Left cardiac atrium (tissue), 4 donors: ENCODE measurements around the gene SLCO3A1. TPM values are rescaled to one million over a fixed set of nuclear protein-coding genes. Genes with fewer than 3 reads are reported as not detected.
A peak's percentile ranks its signal among the peaks of the same experiment; 100 is the strongest.

Experiments used
- ATAC-seq, 2 donors: fragments of 200-7000 bp; cut with Tn5 transposase; one replicate each; pipeline ENCODE4 v1.9.1; 2020; ENCODE audit warnings: mild to moderate bottlenecking in 2 of 2, moderate library complexity in 2 of 2
- DNase-seq: peaks from one replicate; pipeline ENCODE4 v3.0.0-alpha.2; 2020
- intact Hi-C, 2 donors: fragments of 100-400 bp; cut with DNase I; formaldehyde crosslinking; loops; one replicate each; pipeline versions ENCODE4 v1.14.1 to v1.15.1; 2022 to 2023
- total RNA-seq, 2 donors: library from RNA; stranded (reverse); fragmentation: NEBNext Ultra II Directional; extraction: Animal tissue kit (Norgen Biotek cat#: 25700); gene quantifications; one replicate each; pipeline ENCODE4 v1.2.1, GENCODE V29; 2021
- donor health status: DM: no; HTN: yes; CAD: no.
- donor health status: DM: no; HTN: yes; CAD: no; lungs with severe emphysema.
- donor health status: DM: yes; HTN: yes; CAD: no.
- donor health status: Dilated cardiomyopathy.

Gene SLCO3A1
- total RNA-seq, 2 donors from 2014 or later = 37.8 to 47.7 TPM

DNA sequence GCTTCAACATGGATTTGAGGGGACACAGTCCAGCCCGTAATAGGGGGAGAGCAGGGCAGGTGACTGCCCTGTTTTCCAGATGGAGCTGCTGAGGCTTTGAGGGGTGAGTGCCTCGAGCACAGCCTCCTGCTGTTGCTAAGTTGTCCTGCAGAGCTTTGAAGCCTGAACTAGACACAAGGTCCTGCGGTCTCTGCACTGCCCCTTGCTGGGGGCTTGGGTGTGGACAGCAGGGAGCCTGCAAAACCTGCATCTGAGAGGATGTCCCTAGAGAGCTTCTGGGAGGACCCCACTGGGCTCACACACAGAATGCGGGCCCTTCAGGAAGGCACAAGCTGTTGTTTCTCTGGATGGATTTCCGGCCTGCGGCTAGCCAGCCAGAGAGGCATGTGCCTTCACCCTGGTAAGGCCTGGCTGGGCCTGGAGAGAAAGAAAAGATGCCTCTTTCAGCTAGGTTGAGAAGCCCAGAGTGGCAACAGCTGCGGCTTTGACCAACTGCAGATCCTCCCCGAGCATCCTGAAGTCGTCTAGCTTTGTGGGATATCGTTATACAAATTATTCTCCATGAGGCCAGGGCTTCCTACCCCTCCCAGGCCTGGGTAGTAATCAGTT, 226.2 kb downstream of the SLCO3A1 start:
- no peak for ATAC-seq
- intact Hi-C loops = loop anchor here (2.0 to 10.0 kb wide), 7 partner anchors 55 to 775 kb away; partner anchors contain the start of gene SLCO3A1 (in 2 of the 2)
- DNase-seq = no peak

DNA sequence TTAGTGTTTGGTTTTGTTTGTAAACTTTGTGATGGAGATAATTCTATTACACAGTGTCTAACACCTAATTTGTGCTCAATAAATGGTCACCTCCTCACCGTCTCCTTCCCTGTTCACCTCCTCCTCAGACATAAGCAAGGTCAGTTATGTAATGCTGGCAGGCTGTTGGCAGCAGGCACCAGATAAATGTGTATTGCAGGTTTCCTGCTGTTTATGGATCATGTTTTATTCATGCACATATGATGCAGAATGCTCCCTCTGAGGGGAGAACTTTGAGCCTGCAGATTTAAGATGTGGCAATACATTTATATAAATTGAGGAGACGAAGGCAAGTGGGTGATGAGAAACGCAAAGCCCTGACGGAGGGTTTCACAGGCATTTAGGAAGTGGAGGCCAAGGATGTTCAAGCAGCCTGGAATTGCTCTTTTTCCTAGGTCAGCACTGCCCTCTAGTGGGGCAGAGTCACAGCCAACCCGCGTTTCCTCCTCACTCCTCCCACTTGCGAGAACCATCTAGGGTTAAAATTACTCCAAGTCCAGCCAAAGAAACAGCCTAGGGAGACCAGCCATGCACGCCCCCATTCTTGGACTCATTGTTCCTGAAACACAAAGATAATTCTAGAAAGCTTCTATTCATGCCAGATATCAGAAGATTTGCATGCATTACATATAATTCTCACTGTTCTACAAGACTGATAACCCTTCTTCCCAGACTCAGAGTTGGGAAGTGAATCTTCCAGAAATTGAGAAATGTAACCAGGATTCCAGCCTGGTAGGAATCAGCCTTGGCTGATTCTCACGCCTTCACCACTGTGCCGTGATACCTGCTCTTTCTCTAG, 228.7 kb downstream of the SLCO3A1 start:
- peak; percentile 75 for DNase-seq
- peak; percentile 77 to 80 for ATAC-seq
- intact Hi-C loops = loop anchor here (2.0 to 10.0 kb wide), 2 partner anchors 777 to 779 kb away; no protein-coding TSS in a partner anchor

DNA sequence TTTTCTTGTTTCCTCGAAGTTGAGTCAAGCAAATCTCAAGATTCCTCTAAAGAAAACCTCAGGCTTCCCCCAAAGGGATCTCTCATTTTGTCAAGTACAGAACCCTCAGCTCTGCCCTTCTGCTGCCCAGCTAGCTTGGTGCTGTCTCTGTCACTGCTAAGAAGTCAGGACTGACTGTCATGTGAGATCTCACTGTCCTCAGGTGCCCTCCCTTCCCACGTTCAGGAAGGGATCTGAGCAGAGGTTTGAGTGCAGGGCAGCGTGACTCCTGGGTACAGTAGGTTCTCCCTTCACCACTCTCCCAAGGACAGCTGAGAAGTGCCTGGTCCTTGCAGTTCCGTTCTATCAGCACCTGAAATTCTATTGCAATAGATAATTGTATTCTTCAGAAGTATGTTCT, 229.7 kb downstream of the SLCO3A1 start:
- intact Hi-C loops = loop anchor here (2.0 to 10.0 kb wide), 2 partner anchors 778 to 780 kb away; no protein-coding TSS in a partner anchor
- DNase-seq (no peak), ATAC-seq (peak in 1 of 2 donors; percentile 62)

DNA sequence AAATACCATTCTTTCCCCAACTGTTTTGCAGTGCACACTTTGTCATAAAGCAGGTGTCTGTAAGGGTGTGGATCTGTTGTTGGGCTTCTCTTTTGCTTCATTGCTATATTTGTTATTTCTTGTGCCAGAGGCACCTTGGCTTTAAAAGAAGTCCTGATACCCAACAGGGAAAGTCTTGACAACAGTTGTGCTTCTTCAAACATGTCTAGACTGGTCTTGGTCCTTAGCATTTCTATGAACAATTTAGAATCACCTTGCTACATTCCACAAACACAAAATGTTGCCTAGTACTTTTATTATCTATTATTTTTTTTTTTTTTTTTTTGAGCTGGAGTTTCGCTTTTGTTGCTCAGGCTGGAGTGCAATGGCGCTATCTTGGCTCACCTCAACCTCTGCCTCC, 233.7 kb downstream of the SLCO3A1 start:
- DNase-seq (no peak), ATAC-seq (no peak)
- intact Hi-C loops = loop anchor here in 1 of 2 donors (10.0 kb wide), 1 partner anchor 782 kb away; no protein-coding TSS in a partner anchor

DNA sequence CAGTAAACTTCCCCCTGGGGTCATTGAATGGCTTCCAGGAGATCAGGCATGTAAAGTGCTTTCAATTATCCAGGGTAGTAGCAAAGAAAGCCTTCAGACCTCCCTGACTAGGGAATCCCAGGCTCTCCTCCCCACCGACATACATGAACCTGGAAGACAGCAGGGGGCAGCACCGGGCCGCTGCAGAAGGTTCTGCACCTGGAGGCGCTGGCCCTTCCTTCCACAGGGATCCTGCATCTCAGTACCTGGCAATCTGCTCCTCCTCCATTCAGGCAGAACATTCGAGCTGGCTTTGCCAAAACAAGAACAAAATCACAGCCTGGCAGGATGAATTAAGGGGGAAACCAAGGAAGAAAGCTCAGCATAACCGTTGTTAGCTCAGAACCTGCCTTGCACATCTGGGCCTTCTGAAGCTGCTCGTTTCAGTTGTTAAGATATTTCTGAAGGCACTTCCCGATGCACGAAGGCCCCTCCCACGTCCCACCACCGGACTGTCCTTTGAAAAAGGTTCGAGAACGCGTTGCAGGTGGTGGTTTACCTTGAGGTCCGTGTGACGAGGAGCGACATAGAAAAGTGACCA, 237.7 kb downstream of the SLCO3A1 start:
- DNase-seq (peak; percentile 51), ATAC-seq (peak in 1 of 2 donors; percentile 50)
- intact Hi-C loops = loop anchor here (5.0 to 10.0 kb wide), 2 partner anchors 114 to 131 kb away; no protein-coding TSS in a partner anchor

DNA sequence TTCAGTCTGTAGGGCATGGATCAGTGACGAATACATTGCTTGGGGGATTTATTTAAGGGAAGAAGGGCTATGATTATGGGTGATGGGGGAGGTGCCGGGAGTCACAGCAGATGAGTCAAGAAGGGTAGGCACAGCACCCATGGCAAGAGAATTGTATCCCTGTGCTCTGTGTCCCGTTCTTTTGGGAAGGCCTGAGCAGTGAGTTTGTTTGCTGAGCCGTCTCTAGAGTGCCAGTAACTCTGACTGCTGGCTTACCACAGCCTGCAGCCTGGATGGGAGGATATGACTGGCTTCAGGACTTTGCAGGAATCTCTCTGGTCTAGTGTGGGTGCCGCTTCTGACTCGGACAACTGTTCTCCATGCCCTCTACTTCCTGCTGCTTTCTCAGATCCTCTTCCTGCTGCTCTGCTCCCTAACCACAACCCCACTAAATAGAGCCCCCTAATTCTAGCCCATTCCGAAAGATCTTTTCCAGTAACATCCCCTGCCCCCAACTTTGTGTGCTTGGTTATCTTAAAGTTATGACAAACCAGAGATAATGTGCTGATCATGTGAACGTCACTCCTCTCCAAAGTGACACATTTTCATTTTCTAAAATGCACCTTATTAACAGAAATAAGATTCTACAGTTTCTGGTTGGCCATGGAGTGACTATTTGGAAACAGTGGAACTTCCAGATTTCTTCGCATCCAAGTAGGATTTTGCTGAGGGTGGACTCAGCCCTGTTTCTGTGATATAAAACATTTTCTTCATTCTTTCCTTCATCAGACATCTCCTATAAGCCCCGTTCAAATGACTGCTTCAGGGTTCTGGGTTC, 239.0 kb downstream of the SLCO3A1 start:
- ATAC-seq = peak in 1 of 2 donors; percentile 38
- no peak for DNase-seq
- intact Hi-C loops = loop anchor here (5.0 to 10.0 kb wide), 2 partner anchors 112 to 130 kb away; no protein-coding TSS in a partner anchor

DNA sequence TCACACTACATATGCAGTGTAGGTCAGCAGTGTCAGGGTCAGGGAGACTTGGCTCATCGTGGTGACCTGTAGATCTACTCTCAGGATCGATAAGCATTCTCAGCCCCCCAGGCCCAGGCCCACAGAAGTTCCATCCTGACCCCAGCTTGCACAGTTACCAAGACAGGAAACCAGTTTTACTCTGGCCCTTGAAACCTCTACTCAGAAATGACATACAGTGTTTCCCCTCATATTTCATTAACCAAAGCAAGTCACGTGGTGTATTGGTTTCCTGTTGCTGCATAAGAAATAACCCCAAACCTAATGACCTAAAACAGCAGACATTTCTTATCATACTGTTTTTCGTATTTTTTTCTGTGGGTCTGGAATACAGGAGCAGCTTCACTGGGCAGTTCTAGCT, 242.2 kb downstream of the SLCO3A1 start:
- intact Hi-C loops = loop anchor here in 1 of 2 donors (10.0 kb wide), 1 partner anchor 109 kb away; no protein-coding TSS in a partner anchor
- ATAC-seq (no peak), DNase-seq (no peak)

DNA sequence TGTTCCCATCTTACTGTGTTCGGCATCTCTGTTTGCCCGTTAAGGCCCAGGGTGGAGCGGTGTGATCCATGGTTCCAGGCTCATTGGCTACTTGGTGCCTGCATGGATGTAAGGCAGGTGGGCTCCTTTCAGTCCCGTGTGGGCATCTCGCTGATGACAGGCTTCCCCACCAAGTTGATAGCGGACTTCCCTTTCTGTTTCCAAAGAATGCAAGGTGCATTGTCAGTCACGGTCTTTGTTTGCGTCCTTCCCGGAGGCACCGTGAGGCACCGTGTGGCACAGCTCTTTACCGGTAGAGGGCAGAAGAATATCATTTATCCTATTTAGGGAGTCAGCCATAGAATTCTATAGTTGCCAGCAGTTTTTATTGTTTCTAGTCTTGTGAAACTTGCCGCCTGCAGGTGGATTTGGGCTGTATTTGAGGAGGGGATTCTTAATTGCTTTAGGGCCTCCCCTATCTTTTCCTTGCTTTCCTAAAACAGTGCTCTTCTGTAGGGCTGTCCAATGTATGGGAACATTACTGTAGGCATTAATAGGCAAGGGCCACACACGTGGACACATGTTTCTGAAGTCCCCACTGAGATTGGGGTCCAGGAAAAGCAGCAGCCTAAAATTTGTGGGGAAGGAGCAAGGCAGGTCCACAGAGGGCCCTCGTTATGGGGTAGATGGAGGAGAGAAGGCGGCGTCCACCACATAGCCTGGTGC, 244.1 kb downstream of the SLCO3A1 start:
- intact Hi-C loops = loop anchor here (2.0 to 10.0 kb wide), 2 partner anchors 107 kb away; no protein-coding TSS in a partner anchor
- ATAC-seq = peak; percentile 74 to 81
- no peak for DNase-seq

DNA sequence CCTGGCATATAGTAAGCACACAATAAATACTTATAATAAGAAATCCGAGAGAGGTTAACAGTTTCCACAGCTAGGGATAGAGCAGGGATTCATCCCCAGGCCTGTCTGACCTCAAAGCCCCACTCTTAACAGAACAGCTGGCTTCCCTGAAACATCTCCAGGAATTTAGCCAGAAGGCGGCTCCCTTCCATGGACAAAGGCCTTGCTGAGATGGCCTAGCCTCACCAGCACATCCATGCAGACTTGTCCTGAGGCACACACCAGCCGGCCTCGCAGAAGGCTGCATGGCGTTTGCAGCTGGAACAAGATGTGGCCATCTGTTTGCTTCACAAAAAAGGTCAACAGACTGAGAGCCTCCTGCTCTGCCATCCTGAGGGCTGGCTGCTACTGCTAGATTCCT, 245.4 kb downstream of the SLCO3A1 start:
- ATAC-seq = peak; percentile 21 to 83
- intact Hi-C loops = loop anchor here (2.0 to 10.0 kb wide), 2 partner anchors 106 kb away; no protein-coding TSS in a partner anchor

DNA sequence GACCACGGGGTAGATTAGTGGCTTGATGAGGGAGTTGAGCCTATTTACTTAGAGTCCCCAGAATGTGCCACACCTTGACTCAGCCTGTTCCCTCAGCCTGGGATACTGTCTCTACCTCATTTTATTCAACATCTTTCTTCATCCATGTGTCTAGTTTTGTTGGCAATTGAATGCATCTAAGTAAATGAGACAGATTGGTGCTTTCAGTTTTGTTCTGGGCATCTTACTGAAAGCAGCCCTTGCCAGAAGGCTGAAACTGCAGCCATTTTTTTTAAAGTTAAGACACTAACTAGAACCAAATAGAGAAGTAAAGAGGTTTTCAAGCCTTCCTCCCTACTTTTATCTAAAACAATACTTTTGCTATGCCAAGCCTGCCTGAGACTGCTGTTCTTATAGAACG, 246.8 kb downstream of the SLCO3A1 start:
- intact Hi-C loops = loop anchor here in 1 of 2 donors (10.0 kb wide), 1 partner anchor 274 kb away; no protein-coding TSS in a partner anchor
- ATAC-seq = no peak
- no peak for DNase-seq

More for the DNA sequence above, 245.4 kb downstream of the SLCO3A1 start:
- DNase-seq = no peak

DNA sequence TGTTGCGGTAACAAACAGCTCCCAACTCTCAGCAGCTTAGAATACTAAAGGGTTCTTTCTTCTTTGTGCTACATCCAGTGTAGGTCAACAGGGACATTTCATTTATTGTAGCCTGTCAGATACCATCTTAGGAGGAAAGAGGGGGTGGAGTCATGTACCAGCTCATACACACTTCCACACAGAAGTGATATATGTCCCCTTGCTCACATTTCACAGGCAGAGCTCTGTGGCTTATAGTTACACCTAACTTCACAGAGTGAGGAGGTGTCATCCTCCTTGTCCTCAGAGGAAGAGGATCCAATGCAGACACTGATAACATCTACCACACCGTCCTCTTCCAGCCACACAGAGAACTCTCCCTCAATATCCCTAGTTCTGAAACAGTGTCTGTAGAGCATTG, 247.2 kb downstream of the SLCO3A1 start:
- ATAC-seq = no peak
- DNase-seq = no peak
- intact Hi-C loops = loop anchor here in 1 of 2 donors (10.0 kb wide), 1 partner anchor 274 kb away; no protein-coding TSS in a partner anchor

DNA sequence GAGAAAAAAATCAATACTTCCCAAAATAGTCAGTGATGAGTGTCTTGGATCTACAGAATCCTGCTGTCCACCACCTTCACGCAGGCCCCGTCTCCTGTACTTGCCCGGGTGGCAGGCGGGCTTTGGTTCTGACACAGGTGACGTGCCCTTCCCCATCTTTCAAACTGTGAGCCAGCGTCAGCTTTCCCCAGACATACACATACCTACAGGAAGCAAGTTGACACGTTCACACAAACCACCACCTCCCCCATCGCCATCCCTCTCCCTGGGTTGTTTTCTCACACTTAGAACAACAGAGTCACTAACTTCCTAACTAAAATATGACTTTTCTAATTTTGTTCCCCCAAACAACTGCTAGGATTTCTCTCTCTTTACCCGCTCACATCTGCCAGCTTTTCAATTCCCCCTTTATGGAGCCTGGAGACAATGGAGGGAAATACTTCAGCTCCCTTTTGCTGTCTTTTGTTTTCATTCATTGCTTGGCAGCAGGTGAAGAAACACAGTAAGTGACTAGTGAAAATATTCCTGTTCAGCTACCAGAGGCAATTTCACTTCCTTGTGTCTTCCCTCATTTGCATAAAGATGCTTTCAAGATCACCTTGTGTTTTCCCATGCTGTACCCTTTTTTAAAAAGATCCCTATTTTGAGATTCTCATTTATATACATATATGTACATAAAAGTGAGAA, 248.3 kb downstream of the SLCO3A1 start:
- intact Hi-C loops = loop anchor here in 1 of 2 donors (10.0 kb wide), 1 partner anchor 273 kb away; no protein-coding TSS in a partner anchor
- ATAC-seq (no peak), DNase-seq (no peak)

DNA sequence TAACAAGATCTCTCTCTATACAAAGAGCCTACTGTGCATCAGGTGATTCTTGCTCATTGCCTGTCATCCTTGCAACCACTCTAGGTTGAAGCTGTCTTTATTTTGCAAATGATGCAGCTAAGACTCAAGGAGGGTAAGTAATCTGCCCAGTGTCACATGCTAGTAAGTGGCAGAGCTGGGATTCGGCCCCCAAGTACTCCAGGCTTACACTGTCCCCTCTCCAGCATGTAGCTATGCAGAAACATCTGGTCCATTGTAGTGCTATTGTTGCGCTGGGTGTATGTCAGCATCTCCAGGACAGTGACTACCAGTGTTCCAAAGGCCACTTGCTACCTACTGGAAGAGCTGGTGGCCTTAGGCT, 248.9 kb downstream of the SLCO3A1 start:
- DNase-seq (no peak), ATAC-seq (no peak)
- intact Hi-C loops = loop anchor here in 1 of 2 donors (10.0 kb wide), 1 partner anchor 272 kb away; no protein-coding TSS in a partner anchor

DNA sequence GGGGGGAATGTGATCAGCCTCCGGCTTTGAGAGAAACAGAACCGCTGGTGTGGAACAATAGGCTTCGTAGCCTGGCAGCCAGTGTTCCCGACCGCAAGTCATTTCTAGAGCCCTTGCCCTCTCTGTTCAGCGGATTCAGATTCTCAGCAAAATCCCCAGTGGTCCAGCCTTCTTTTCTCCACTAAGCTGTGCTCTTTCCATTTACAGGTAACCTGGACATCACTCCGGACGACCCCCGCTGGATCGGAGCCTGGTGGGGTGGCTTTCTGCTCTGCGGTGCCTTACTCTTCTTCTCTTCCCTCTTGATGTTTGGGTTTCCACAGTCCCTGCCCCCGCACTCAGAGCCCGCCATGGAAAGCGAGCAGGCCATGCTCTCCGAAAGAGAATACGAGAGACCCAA, 250.6 kb downstream of the SLCO3A1 start:
- intact Hi-C loops = loop anchor here in 1 of 2 donors (10.0 kb wide), 1 partner anchor 271 kb away; no protein-coding TSS in a partner anchor
- DNase-seq (no peak), ATAC-seq (no peak)

DNA sequence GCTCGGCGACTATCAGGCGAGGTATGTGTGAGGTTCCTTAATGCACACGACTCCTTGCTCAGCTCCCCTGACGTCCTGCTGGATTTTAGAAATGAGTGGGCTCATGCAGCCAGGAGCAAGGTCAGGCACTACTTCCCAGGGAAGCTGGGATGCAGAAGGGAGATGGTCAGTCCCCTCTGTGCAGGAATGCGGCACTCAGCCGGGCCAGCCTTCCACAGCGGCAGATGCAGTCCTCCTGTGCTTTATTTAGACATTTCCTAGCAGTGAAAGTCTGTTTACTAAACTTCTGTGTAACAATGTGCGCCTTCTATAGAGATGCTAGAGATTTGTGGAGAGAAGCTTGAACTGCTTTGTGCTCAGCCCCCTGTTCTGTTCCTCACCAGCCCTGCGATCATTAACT, 252.1 kb downstream of the SLCO3A1 start:
- ATAC-seq = no peak
- intact Hi-C loops = loop anchor here in 1 of 2 donors (10.0 kb wide), 1 partner anchor 269 kb away; no protein-coding TSS in a partner anchor

DNA sequence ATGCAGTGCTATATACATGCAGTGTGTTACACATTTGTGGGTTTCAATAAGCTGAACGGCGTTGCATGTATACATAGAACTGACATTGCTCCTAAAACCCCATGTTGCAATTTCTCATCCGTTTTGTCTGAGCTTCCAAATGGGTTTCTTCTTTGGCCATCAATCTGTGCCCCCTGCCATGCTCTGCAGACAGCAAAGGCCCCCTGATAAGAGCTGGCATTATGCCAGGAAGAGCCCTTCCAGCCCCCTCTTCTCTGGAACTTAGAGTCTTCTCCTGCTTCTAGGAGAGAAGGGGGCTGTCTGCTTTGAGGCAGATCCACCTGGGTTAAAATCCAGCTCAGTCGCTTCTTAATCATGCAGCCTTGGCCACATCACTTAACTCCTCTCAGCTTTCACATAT, 254.0 kb downstream of the SLCO3A1 start:
- no peak for DNase-seq
- ATAC-seq = no peak
- intact Hi-C loops = loop anchor here in 1 of 2 donors (10.0 kb wide), 1 partner anchor 267 kb away; no protein-coding TSS in a partner anchor

More for the DNA sequence above, 252.1 kb downstream of the SLCO3A1 start:
- no peak for DNase-seq
